Peyer's patch (tissue), 4 donors: ENCODE measurements around the gene ZNF526.

ENCODE experiments used
- CTCF ChIP-seq, 6 experiments: fragments of 450-650 bp in 4 of 6; fragments of 200-600 bp in 2 of 6; sonication (generic) in 1 of 6; IDR thresholded peaks; one replicate each; pipeline ENCODE4 v1.5.1; 2017 to 2019; ENCODE audit warnings: antibody characterized with exemption in 6 of 6, mild to moderate bottlenecking in 3 of 6, moderate library complexity in 1 of 6
- POLR2A ChIP-seq, 2 donors: fragments of 450-650 bp; IDR thresholded peaks; one replicate each; pipeline ENCODE4 v1.5.1; 2017; ENCODE audit warnings: antibody characterized with exemption in 2 of 2, mild to moderate bottlenecking in 2 of 2, moderate library complexity in 2 of 2

- TF ChIP-seq CTCF (IDR thresholded peaks at IDR 0.05) (no peak), POLR2A (IDR thresholded peaks at IDR 0.05) (no peak)
These were observed 21.3 kb upstream of the ZNF526 start for GRCh38 chr19:42198676-42199439.
